ENCODE measurements around the gene HRAS. TPM values are rescaled to one million over a fixed set of nuclear protein-coding genes. Genes with fewer than 3 reads are reported as not detected.

The HRAS gene
- total and polyA plus RNA-seq, 2 of the 13 experiments (the other 11 are each of a cell fraction or from before 2014, with no cell fraction given) = 32.9 to 50.0 TPM

DNA sequence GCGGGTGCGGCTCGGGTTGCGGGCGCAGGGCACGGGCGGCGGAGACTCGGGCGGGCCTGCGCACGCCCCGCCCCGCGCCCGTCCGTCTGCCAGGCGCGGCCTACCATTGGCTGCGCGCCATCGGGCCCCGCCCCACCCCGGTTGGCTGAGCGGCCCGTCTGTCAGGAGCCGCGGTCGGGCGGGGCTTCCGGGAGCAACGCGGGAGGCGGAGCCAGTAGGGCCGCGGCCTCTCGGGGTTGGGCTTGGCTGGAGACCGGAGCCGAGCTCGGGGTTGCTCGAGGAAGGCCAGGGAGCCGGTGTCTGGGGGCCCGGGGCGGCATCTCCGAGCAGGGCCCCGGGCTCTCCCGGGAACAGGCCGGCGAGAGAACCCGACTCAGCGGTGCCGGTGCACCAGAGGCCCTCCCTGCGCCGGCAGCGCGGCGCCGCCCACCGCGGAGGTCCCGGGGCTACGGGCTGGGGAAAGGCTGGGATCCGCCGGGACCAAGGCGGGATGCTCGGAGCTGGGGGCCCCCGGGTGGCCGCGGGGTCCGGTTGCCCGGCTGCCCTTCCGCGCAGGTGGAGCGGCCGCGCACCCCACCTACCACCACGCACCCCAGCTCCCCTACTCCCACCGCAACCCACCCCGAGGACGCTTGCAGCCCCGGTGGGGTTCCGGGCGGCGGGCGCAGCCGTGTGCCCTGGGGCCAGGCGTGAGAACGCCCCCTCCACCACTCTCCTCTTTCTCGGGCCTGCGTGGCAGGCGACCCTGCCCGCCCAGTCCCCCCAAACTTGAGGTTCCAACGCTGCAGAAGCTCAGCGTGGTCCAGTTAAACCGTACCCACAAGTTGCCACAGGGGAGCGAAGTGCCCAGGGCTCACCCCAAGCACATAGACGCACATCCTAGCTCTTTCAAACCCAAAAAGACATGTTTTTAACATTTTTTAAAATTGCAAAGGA lies at the start of gene HRAS (continued):
- peak; percentile 21; the same call in 1 of the 2 replicates for TF ChIP-seq PHF21A (CRISPR knock-in tag; IDR thresholded peaks at IDR 0.05)
- no peak for TF ChIP-seq TCF7L2 (IDR thresholded peaks at IDR 0.05; ENCODE audit: low read depth, low read length)
- TF ChIP-seq NRL (CRISPR knock-in tag; IDR thresholded peaks at IDR 0.05; ENCODE audit: borderline replicate concordance) = no peak
- TF ChIP-seq MIER3 (CRISPR knock-in tag; IDR thresholded peaks at IDR 0.05; ENCODE audit: borderline replicate concordance) = 0 out of 2 replicates have a peak, but pooled peaks have one; percentile 15
- TF ChIP-seq, protein P1, sequence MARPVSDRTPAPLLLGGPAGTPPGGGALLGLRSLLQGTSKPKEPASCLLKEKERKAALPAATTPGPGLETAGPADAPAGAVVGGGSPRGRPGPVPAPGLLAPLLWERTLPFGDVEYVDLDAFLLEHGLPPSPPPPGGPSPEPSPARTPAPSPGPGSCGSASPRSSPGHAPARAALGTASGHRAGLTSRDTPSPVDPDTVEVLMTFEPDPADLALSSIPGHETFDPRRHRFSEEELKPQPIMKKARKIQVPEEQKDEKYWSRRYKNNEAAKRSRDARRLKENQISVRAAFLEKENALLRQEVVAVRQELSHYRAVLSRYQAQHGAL (CRISPR knock-in tag; IDR thresholded peaks at IDR 0.05; ENCODE audit: not compliant biosample characterization) = peak; percentile 73
- TF ChIP-seq, protein P2, sequence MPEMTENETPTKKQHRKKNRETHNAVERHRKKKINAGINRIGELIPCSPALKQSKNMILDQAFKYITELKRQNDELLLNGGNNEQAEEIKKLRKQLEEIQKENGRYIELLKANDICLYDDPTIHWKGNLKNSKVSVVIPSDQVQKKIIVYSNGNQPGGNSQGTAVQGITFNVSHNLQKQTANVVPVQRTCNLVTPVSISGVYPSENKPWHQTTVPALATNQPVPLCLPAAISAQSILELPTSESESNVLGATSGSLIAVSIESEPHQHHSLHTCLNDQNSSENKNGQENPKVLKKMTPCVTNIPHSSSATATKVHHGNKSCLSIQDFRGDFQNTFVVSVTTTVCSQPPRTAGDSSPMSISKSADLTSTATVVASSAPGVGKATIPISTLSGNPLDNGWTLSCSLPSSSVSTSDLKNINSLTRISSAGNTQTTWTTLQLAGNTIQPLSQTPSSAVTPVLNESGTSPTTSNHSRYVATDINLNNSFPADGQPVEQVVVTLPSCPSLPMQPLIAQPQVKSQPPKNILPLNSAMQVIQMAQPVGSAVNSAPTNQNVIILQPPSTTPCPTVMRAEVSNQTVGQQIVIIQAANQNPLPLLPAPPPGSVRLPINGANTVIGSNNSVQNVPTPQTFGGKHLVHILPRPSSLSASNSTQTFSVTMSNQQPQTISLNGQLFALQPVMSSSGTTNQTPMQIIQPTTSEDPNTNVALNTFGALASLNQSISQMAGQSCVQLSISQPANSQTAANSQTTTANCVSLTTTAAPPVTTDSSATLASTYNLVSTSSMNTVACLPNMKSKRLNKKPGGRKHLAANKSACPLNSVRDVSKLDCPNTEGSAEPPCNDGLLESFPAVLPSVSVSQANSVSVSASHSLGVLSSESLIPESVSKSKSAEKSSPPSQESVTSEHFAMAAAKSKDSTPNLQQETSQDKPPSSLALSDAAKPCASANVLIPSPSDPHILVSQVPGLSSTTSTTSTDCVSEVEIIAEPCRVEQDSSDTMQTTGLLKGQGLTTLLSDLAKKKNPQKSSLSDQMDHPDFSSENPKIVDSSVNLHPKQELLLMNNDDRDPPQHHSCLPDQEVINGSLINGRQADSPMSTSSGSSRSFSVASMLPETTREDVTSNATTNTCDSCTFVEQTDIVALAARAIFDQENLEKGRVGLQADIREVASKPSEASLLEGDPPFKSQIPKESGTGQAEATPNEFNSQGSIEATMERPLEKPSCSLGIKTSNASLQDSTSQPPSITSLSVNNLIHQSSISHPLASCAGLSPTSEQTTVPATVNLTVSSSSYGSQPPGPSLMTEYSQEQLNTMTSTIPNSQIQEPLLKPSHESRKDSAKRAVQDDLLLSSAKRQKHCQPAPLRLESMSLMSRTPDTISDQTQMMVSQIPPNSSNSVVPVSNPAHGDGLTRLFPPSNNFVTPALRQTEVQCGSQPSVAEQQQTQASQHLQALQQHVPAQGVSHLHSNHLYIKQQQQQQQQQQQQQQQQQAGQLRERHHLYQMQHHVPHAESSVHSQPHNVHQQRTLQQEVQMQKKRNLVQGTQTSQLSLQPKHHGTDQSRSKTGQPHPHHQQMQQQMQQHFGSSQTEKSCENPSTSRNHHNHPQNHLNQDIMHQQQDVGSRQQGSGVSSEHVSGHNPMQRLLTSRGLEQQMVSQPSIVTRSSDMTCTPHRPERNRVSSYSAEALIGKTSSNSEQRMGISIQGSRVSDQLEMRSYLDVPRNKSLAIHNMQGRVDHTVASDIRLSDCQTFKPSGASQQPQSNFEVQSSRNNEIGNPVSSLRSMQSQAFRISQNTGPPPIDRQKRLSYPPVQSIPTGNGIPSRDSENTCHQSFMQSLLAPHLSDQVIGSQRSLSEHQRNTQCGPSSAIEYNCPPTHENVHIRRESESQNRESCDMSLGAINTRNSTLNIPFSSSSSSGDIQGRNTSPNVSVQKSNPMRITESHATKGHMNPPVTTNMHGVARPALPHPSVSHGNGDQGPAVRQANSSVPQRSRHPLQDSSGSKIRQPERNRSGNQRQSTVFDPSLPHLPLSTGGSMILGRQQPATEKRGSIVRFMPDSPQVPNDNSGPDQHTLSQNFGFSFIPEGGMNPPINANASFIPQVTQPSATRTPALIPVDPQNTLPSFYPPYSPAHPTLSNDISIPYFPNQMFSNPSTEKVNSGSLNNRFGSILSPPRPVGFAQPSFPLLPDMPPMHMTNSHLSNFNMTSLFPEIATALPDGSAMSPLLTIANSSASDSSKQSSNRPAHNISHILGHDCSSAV (CRISPR knock-in tag; IDR thresholded peaks at IDR 0.05; ENCODE audit: borderline replicate concordance) = no peak
- no peak for TF ChIP-seq ELF4 (CRISPR knock-in tag; IDR thresholded peaks at IDR 0.05; ENCODE audit: borderline replicate concordance)
- no peak for TF ChIP-seq MAFF (IDR thresholded peaks at IDR 0.05; ENCODE audit: low read depth, low read length)
- TF ChIP-seq ZNF33A (CRISPR knock-in tag; IDR thresholded peaks at IDR 0.05; ENCODE audit: borderline replicate concordance) = no peak
- TF ChIP-seq ZFX (CRISPR knock-in tag; IDR thresholded peaks at IDR 0.05; ENCODE audit: low read depth) = peak; percentile 89
- TF ChIP-seq CBX5 (CRISPR knock-in tag; IDR thresholded peaks at IDR 0.05; ENCODE audit: borderline replicate concordance) = no peak
- TF ChIP-seq, protein P3, sequence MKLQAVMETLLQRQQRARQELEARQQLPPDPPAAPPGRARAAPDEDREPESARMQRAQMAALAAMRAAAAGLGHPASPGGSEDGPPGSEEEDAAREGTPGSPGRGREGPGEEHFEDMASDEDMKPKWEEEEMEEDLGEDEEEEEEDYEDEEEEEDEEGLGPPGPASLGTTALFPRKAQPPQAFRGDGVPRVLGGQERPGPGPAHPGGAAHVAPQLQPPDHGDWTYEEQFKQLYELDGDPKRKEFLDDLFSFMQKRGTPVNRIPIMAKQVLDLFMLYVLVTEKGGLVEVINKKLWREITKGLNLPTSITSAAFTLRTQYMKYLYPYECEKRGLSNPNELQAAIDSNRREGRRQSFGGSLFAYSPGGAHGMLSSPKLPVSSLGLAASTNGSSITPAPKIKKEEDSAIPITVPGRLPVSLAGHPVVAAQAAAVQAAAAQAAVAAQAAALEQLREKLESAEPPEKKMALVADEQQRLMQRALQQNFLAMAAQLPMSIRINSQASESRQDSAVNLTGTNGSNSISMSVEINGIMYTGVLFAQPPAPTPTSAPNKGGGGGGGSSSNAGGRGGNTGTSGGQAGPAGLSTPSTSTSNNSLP (IDR thresholded peaks at IDR 0.05; ENCODE audit: low read depth, low read length) = no peak
- no peak for TF ChIP-seq SRF (IDR thresholded peaks at IDR 0.05; ENCODE audit: low read depth, low read length)
- TF ChIP-seq FOXA1 (IDR thresholded peaks at IDR 0.05) = no peak
- TF ChIP-seq FOXA1 (CRISPR knock-in tag; IDR thresholded peaks at IDR 0.05) = no peak
- TF ChIP-seq ZNF10 (CRISPR knock-in tag; IDR thresholded peaks at IDR 0.05; ENCODE audit: borderline replicate concordance, low read depth) = no peak
- TF ChIP-seq HNRNPUL1 (IDR thresholded peaks at IDR 0.05; ENCODE audit: low read depth, low read length) = no peak; the same call in 1 of the 2 replicates
- no peak for TF ChIP-seq NR2F1 (CRISPR knock-in tag; IDR thresholded peaks at IDR 0.05)
